ENCODE data around the gene PALLD. TPM values are rescaled to one million over a fixed set of nuclear protein-coding genes. Genes with fewer than 3 reads are reported as not detected.

PALLD gene
- total and polyA plus RNA-seq, 2 of the 13 experiments (the other 11 are each of a cell fraction or from before 2014, with no cell fraction given): 0.50 to 1.5 TPM

DNA sequence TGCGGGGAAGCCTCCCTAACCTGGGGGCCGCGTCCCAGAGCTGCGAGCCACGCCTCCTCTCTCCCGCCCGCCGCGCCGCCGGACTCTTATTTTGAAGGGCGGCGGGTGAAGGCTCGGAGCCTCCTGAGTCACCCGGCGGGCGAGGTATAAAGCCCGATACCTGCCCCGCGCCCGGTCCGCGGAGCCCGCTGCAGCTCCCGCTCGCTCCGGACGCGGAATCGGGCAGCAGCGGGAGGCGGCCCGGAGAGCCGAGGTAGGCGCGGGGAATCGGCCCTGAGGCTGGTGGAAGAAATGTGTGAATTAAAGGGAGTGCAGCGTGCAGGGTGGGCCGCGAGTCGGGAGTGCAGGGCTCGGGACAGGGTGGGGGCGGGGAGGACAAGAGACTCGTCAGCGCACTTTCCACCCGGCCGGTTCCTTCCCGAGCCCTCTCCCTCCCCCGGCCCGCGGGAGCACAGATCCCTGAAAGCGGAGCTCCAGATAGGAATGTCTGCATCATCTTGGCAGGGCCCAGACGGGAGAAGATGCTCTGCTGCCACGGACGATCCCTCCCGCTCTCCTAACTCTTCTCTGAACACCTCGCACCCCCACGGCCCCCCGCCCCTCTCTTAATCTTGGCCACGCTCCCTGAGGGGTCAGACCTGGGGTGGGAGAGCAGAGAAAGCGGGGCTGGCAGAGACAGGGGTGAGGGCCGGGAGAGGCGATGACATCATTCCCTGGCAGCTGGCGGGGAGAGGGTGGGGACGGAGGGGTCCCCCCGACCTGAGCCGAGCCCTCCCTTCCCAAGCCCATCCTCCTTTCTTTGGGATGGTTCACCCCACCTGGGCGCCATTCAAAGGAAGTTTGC is 335.3 kb downstream of the PALLD start (continued):
- TF ChIP-seq ETV6 (CRISPR knock-in tag; conservative IDR thresholded peaks at IDR 0.05) (no peak), ZNF607 (CRISPR knock-in tag; IDR thresholded peaks at IDR 0.05; ENCODE audit: borderline replicate concordance) (peak; percentile 40; the same call in 1 of the 2 replicates), ZBTB42 (CRISPR knock-in tag; IDR thresholded peaks at IDR 0.05) (no peak), ZNF501 (CRISPR knock-in tag; IDR thresholded peaks at IDR 0.05) (peak; percentile 83), MAFK (conservative IDR thresholded peaks at IDR 0.05 in 1 of 2, IDR thresholded peaks at IDR 0.05 in 1 of 2; ENCODE audit: low read length in 2 of 2) (no peak), RAD21 (CRISPR knock-in tag; IDR thresholded peaks at IDR 0.05) (no peak; the same call in 1 of the 2 replicates), RFX3 (CRISPR knock-in tag; IDR thresholded peaks at IDR 0.05) (no peak), GLI4 (CRISPR knock-in tag; IDR thresholded peaks at IDR 0.05; ENCODE audit: borderline replicate concordance) (no peak), SRF (IDR thresholded peaks at IDR 0.05; ENCODE audit: low read depth, low read length) (no peak), ZNF562 (CRISPR knock-in tag; IDR thresholded peaks at IDR 0.05; ENCODE audit: borderline replicate concordance) (no peak), PRPF4 (IDR thresholded peaks at IDR 0.05; ENCODE audit: low read depth, low read length, poor library complexity, severe bottlenecking) (no peak), ZNF235 (CRISPR knock-in tag; IDR thresholded peaks at IDR 0.05; ENCODE audit: borderline replicate concordance) (no peak), CEBPG (CRISPR knock-in tag; IDR thresholded peaks at IDR 0.05) (no peak), ZBTB10 (CRISPR knock-in tag; IDR thresholded peaks at IDR 0.05; ENCODE audit: borderline replicate concordance) (0 out of 2 replicates have a peak, but pooled peaks have one; percentile 25)
- TF ChIP-seq, protein P1, sequence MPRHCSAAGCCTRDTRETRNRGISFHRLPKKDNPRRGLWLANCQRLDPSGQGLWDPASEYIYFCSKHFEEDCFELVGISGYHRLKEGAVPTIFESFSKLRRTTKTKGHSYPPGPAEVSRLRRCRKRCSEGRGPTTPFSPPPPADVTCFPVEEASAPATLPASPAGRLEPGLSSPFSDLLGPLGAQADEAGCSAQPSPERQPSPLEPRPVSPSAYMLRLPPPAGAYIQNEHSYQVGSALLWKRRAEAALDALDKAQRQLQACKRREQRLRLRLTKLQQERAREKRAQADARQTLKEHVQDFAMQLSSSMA (CRISPR knock-in tag; IDR thresholded peaks at IDR 0.05): peak; percentile 77; the same call in 1 of the 2 replicates
- TF ChIP-seq, protein P2, sequence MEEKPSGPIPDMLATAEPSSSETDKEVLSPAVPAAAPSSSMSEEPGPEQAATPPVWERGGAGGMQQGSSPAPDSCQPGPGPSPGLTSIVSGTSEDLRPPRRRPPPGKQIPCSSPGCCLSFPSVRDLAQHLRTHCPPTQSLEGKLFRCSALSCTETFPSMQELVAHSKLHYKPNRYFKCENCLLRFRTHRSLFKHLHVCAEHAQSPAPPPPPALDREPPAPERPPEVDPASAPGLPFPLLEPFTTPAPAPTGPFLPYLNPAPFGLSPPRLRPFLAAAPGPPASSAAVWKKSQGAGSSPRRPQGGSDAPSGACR (CRISPR knock-in tag; IDR thresholded peaks at IDR 0.05): 0 out of 2 replicates have a peak, but pooled peaks have one; percentile 46
- TF ChIP-seq, protein P3, sequence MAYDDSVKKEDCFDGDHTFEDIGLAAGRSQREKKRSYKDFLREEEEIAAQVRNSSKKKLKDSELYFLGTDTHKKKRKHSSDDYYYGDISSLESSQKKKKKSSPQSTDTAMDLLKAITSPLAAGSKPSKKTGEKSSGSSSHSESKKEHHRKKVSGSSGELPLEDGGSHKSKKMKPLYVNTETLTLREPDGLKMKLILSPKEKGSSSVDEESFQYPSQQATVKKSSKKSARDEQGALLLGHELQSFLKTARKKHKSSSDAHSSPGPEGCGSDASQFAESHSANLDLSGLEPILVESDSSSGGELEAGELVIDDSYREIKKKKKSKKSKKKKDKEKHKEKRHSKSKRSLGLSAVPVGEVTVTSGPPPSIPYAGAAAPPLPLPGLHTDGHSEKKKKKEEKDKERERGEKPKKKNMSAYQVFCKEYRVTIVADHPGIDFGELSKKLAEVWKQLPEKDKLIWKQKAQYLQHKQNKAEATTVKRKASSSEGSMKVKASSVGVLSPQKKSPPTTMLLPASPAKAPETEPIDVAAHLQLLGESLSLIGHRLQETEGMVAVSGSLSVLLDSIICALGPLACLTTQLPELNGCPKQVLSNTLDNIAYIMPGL (CRISPR knock-in tag; IDR thresholded peaks at IDR 0.05; ENCODE audit: borderline replicate concordance in 1 of 2, low read depth in 1 of 2): 0 out of 4 replicates have a peak, but pooled peaks of 1 of the 2 experiments have one; percentile 32
- TF ChIP-seq, protein P4, sequence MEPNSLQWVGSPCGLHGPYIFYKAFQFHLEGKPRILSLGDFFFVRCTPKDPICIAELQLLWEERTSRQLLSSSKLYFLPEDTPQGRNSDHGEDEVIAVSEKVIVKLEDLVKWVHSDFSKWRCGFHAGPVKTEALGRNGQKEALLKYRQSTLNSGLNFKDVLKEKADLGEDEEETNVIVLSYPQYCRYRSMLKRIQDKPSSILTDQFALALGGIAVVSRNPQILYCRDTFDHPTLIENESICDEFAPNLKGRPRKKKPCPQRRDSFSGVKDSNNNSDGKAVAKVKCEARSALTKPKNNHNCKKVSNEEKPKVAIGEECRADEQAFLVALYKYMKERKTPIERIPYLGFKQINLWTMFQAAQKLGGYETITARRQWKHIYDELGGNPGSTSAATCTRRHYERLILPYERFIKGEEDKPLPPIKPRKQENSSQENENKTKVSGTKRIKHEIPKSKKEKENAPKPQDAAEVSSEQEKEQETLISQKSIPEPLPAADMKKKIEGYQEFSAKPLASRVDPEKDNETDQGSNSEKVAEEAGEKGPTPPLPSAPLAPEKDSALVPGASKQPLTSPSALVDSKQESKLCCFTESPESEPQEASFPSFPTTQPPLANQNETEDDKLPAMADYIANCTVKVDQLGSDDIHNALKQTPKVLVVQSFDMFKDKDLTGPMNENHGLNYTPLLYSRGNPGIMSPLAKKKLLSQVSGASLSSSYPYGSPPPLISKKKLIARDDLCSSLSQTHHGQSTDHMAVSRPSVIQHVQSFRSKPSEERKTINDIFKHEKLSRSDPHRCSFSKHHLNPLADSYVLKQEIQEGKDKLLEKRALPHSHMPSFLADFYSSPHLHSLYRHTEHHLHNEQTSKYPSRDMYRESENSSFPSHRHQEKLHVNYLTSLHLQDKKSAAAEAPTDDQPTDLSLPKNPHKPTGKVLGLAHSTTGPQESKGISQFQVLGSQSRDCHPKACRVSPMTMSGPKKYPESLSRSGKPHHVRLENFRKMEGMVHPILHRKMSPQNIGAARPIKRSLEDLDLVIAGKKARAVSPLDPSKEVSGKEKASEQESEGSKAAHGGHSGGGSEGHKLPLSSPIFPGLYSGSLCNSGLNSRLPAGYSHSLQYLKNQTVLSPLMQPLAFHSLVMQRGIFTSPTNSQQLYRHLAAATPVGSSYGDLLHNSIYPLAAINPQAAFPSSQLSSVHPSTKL (CRISPR knock-in tag; IDR thresholded peaks at IDR 0.05): peak; percentile 21; the same call in 1 of the 2 replicates
